Activated CD4-positive, alpha-beta T cell treated with anti-CD3 and anti-CD28 coated beads, Interleukin-2, amount 10 ng/mL, durations not matched to agents 24 days and 14 days (primary cell): Measurements from ENCODE around the gene PTMS. TPM values are rescaled to one million over a fixed set of nuclear protein-coding genes. Genes with fewer than 3 reads are reported as not detected.

Source experiments
- DNase-seq: peaks from one replicate; pipeline ENCODE4 v3.0.0; 2022
- H3K27ac Mint-ChIP-seq: one replicate; pipeline ENCODE4 v1.8.0; 2022; ENCODE audit warnings: mild to moderate bottlenecking, mixed read lengths
- H3K27me3 Mint-ChIP-seq: one replicate; pipeline ENCODE4 v1.8.0; 2022; ENCODE audit warnings: mixed read lengths
- H3K36me3 Mint-ChIP-seq: one replicate; pipeline ENCODE4 v1.8.0; 2022; ENCODE audit warnings: low read depth, mild to moderate bottlenecking, mixed read lengths
- H3K4me1 Mint-ChIP-seq: one replicate; pipeline ENCODE4 v1.8.0; 2021; ENCODE audit warnings: mixed read lengths
- H3K4me3 Mint-ChIP-seq: one replicate; pipeline ENCODE4 v1.8.0; 2022; ENCODE audit warnings: mild to moderate bottlenecking, moderate library complexity, mixed read lengths
- H3K9me3 Mint-ChIP-seq: one replicate; pipeline ENCODE4 v1.8.0; 2021; ENCODE audit warnings: mixed read lengths
- intact Hi-C: fragments of 100-400 bp; cut with micrococcal nuclease; formaldehyde crosslinking; loops from one replicate; pipeline ENCODE4 v1.15.1; 2023
- total RNA-seq: library from RNA; stranded (reverse); gene quantifications from 2 replicates; pipeline ENCODE4 v1.2.3, GENCODE V29; 2022

Gene PTMS
- total RNA-seq, 1 donor from 2014 or later: 267 TPM

- no peaks in the 10 kb centered on the region for H3K27me3 Mint-ChIP-seq
- H3K4me3 Mint-ChIP-seq: peak overlapping the region; percentile 83
- H3K4me1 Mint-ChIP-seq: peaks cover 62% of the 10 kb centered on the region
- DNase-seq: no peak
- peaks cover 57% of the 10 kb centered on the region for H3K36me3 Mint-ChIP-seq
- H3K9me3 Mint-ChIP-seq: no peaks in the 10 kb centered on the region
- intact Hi-C loops: no loop called here
- H3K27ac Mint-ChIP-seq: peak overlapping the region; percentile 90
Observed at GRCh38 chr12:6771091-6771495, 4.9 kb downstream of the PTMS start.

GRCh38 chr12:6771509-6772330 is 5.6 kb downstream of the PTMS start:
- Mint-ChIP-seq H3K4me3 (peak overlapping the region; percentile 83), H3K4me1 (peaks cover 67% of the 10 kb centered on the region), H3K9me3 (no peaks in the 10 kb centered on the region), H3K36me3 (peaks cover 63% of the 10 kb centered on the region), H3K27me3 (no peaks in the 10 kb centered on the region), H3K27ac (peak overlapping the region; percentile 90)
- intact Hi-C loops: loop anchor here (1.0 kb wide), 1 partner anchor 9 kb away; no protein-coding TSS in a partner anchor
- DNase-seq: no peak

- peaks cover 66% of the 10 kb centered on the region for H3K36me3 Mint-ChIP-seq
- intact Hi-C loops: loop anchor here (1.0 kb wide), 1 partner anchor 8 kb away; no protein-coding TSS in a partner anchor
Observed at GRCh38 chr12:6772331-6772695, 6.2 kb downstream of the PTMS start, which contains the start of gene LAG3. Gene LAG3 (plus strand): TSS chr12:6772520. CDS start chr12:6772853, 333 bp downstream.

GRCh38 chr12:6772726-6773589 is 6.8 kb downstream of the PTMS start:
- Mint-ChIP-seq H3K27ac (peak overlapping the region; percentile 90), H3K9me3 (no peaks in the 10 kb centered on the region), H3K36me3 (peaks cover 68% of the 10 kb centered on the region), H3K4me3 (peak overlapping the region; percentile 83), H3K27me3 (no peaks in the 10 kb centered on the region), H3K4me1 (peaks cover 69% of the 10 kb centered on the region)
- intact Hi-C loops: loop anchor here (1.0 kb wide), 1 partner anchor 7 kb away; no protein-coding TSS in a partner anchor
- peak; percentile 72 for DNase-seq

More at GRCh38 chr12:6772331-6772695, 6.2 kb downstream of the PTMS start, which contains the start of gene LAG3:
- peak within 1 kb of the TSS; percentile 83 for H3K4me3 Mint-ChIP-seq
- no peaks in the 10 kb centered on the region for H3K9me3 Mint-ChIP-seq
- H3K27ac Mint-ChIP-seq: peak within 1 kb of the TSS; percentile 90
- no peaks in the 10 kb centered on the region for H3K27me3 Mint-ChIP-seq
- peaks cover 68% of the 10 kb centered on the region for H3K4me1 Mint-ChIP-seq
- peak; percentile 87 for DNase-seq

- H3K4me1 Mint-ChIP-seq: peaks cover 69% of the 10 kb centered on the region
- peaks cover 75% of the 10 kb centered on the region for H3K36me3 Mint-ChIP-seq
- H3K4me3 Mint-ChIP-seq: peak overlapping the region; percentile 83
- no peaks in the 10 kb centered on the region for H3K9me3 Mint-ChIP-seq
- peak; percentile 79 for DNase-seq
- H3K27me3 Mint-ChIP-seq: no peaks in the 10 kb centered on the region
- peak overlapping the region; percentile 90 for H3K27ac Mint-ChIP-seq
- intact Hi-C loops: no loop called here
Observed at GRCh38 chr12:6773590-6774351, 7.6 kb downstream of the PTMS start.

GRCh38 chr12:6774499-6775062 is 8.4 kb downstream of the PTMS start:
- peaks cover 73% of the 10 kb centered on the region for H3K36me3 Mint-ChIP-seq
- intact Hi-C loops: loop anchor here (1.0 kb wide), 1 partner anchor 8 kb away; the partner anchor contains the start of gene PTMS
- H3K27me3 Mint-ChIP-seq: no peaks in the 10 kb centered on the region
- peak overlapping the region; percentile 75 for H3K27ac Mint-ChIP-seq
- no peaks in the 10 kb centered on the region for H3K9me3 Mint-ChIP-seq
- H3K4me3 Mint-ChIP-seq: peak overlapping the region; percentile 83
- peaks cover 71% of the 10 kb centered on the region for H3K4me1 Mint-ChIP-seq
- no peak for DNase-seq

GRCh38 chr12:6775185-6776174 is 9.3 kb downstream of the PTMS start:
- no peak for DNase-seq
- Mint-ChIP-seq H3K27me3 (no peaks in the 10 kb centered on the region), H3K4me3 (peak overlapping the region; percentile 83), H3K27ac (peak overlapping the region; percentile 75), H3K9me3 (no peaks in the 10 kb centered on the region), H3K36me3 (peaks cover 68% of the 10 kb centered on the region), H3K4me1 (peaks cover 73% of the 10 kb centered on the region)
- intact Hi-C loops: loop anchor here (1.0 kb wide), 1 partner anchor 9 kb away; the partner anchor contains the start of gene PTMS

- H3K27ac Mint-ChIP-seq: peak overlapping the region; percentile 6
- intact Hi-C loops: no loop called here
- peaks cover 55% of the 10 kb centered on the region for H3K36me3 Mint-ChIP-seq
- no peak for DNase-seq
- no peaks in the 10 kb centered on the region for H3K27me3 Mint-ChIP-seq
- H3K9me3 Mint-ChIP-seq: no peaks in the 10 kb centered on the region
- peaks cover 66% of the 10 kb centered on the region for H3K4me1 Mint-ChIP-seq
- peak overlapping the region; percentile 84 for H3K4me3 Mint-ChIP-seq
Observed at GRCh38 chr12:6777386-6777785, 11.2 kb downstream of the PTMS start.

- Mint-ChIP-seq H3K4me3 (peak overlapping the region; percentile 84), H3K4me1 (peaks cover 72% of the 10 kb centered on the region), H3K27ac (peak overlapping the region; percentile 88), H3K27me3 (no peaks in the 10 kb centered on the region), H3K36me3 (peaks cover 52% of the 10 kb centered on the region), H3K9me3 (no peaks in the 10 kb centered on the region)
- intact Hi-C loops: loop anchor here (2.0 kb wide), 1 partner anchor 89 kb away; the partner anchor contains the start of gene ZNF384
- DNase-seq: no peak
Observed at GRCh38 chr12:6778217-6778573, 12.0 kb downstream of the PTMS start.

- no peaks in the 10 kb centered on the region for H3K9me3 Mint-ChIP-seq
- peak overlapping the region; percentile 84 for H3K4me3 Mint-ChIP-seq
- DNase-seq: peak; percentile 97
- intact Hi-C loops: loop anchor here (1.0 to 2.0 kb wide), 3 partner anchors 26 to 90 kb away; partner anchors contain the start of genes MLF2 and ZNF384
- H3K27ac Mint-ChIP-seq: peak overlapping the region; percentile 88
- H3K36me3 Mint-ChIP-seq: peaks cover 48% of the 10 kb centered on the region
- no peaks in the 10 kb centered on the region for H3K27me3 Mint-ChIP-seq
- H3K4me1 Mint-ChIP-seq: peaks cover 76% of the 10 kb centered on the region
Observed at GRCh38 chr12:6778574-6779550, 12.7 kb downstream of the PTMS start.
